ENCODE data around the gene KIF11.
"Not testable (repeated sequence)": the region's sequence is repeated elsewhere in the genome, so short reads cannot be mapped to it uniquely, and the experiment has no call there.

The KIF11 gene

DNA sequence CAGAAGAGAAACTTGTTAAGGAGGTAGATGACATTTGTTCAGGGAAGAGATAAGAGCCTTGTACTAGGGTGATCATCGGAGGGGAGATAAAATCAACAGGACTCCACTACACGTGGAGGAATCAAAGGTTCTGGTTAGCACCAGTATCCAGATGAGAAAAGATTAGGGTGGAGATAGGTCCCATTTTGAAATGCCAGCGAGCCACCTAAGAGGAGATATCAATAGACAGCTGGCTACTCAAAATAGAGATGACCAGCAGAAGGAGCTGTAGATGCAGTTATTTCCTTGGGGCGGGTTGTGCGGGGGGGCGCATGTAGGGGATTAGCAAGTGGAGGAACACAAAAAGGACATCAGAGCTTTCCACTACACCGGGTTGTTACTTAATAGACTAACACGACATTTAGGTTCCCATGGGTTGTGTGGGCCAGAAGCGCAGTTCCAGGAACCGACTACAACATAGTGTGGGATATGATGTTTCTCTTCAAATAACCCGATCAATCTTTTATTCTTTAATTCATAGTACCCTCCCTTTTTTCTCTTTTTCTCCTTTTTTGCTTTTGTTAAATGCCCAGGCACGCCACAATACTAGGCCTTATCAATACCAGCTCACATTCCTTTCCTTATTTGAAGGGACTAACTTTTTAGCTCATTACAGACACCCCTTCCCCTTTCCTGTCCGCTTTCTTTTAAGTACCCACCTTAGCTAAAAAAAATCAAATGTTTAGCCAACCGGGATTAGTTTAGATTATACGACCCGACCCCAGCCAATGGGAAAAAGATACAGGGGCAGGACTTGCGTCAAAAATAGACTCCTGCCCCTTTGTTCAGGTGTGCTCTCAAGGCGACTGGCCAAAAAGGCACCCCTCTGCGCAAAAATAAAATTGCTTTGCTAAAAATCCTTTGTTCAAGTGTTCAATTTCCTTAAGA lies 2.0 kb upstream of the KIF11 start:
- peak; percentile 36 for DNase-seq (ENCODE audit: low spot score)

GRCh38 chr10:92591550-92592022 lies 1.3 kb upstream of the KIF11 start:
- peak; percentile 81 for DNase-seq (ENCODE audit: low spot score)

- DNase-seq (ENCODE audit: low spot score), result no peak
These were observed 974 bp downstream of the KIF11 start for GRCh38 chr10:92593619-92594588.

- DNase-seq (ENCODE audit: low spot score), result no peak
These were observed 2.6 kb downstream of the KIF11 start for GRCh38 chr10:92595505-92595904.

- DNase-seq (ENCODE audit: low spot score), result no peak
These were observed 5.4 kb downstream of the KIF11 start for GRCh38 chr10:92598321-92598720.

DNA sequence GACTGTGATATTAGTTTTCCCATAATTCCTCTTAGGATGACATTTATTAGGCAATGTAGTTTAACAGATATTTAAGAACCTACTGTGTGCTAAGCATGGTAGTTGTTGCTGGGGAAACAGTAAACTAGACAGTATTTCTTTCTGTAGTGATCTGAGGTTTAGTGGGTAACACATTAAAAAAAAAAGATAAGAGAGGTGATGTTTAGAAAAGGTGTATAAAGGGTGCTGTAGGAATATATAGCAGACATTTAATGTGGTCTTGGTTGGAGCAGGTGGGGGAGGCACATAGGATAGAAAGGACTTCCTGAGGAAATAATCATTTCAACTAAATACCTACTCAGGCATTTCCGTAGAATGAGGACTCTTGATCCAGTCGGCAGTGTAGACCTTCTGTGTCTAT lies 11.9 kb downstream of the KIF11 start:
- no peak for DNase-seq (ENCODE audit: low spot score)

GRCh38 chr10:92615515-92615914 lies 22.6 kb downstream of the KIF11 start:
- DNase-seq (ENCODE audit: low spot score), result no peak

- no peak for DNase-seq (ENCODE audit: low spot score)
These were observed 26.4 kb downstream of the KIF11 start for GRCh38 chr10:92619368-92619767.

- no peak for DNase-seq (ENCODE audit: low spot score)
These were observed 35.0 kb downstream of the KIF11 start for GRCh38 chr10:92627845-92628480.

GRCh38 chr10:92629945-92630344 lies 37.0 kb downstream of the KIF11 start:
- DNase-seq (ENCODE audit: low spot score), result no peak

DNA sequence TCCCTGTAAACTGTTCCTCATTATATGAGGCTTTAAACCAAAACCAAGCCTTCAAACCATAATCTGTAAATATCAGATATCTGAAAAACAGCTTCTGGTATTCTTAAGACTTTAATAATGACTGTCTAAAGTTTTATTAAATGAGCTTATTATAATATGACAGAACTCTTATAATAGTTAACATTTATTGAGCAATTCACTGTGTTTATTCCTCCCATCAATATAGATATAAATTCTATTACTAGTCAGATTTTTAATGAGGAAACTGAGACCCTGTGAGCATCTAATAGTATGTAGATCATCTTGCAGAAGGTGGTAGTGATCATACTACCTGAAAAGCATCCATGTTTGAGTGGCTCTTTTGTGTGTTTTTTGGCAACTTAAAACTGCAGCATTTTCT lies 45.1 kb downstream of the KIF11 start:
- DNase-seq (ENCODE audit: low spot score), result no peak

- DNase-seq (ENCODE audit: low spot score), result peak; percentile 33
These were observed 47.2 kb downstream of the KIF11 start for GRCh38 chr10:92640107-92640506.

DNA sequence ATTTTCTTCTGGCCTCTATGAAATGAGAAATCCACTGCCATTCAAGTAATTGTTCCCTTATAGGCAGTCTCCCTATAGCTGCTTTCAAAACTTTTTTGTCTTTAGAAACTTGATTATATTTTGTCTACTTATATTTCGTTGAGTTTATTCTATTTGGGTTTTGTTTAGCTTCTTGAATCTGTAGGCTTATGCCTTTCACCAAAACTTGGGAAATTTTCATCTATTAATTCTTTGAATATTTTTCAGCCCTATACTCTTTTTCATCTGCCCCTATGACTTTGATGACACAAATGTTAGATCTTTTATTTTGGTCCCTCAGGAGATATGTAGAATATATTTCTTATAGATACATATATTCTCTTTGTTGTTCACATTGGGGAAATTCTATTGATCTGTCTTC lies 48.6 kb downstream of the KIF11 start:
- no peak for DNase-seq (ENCODE audit: low spot score)

DNA sequence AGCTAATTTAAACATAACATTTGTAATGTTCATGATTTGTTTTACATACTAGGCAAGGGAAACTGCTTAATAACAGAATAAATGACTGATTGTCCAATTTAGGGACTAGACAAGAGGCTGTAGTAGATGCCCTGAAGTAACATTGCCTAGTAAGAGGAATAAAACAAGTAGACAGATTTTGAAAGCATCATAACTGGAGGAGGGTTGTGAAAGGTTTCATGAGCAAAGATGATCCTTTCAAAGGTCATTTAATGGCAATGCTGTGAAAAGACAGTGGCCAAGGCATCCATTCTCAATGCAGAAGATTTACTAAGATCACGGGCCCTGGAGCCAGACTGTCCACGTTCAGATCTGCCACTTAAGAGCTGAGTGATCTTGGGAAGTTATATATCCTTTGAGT lies 52.0 kb downstream of the KIF11 start:
- DNase-seq (ENCODE audit: low spot score), result no peak

DNA sequence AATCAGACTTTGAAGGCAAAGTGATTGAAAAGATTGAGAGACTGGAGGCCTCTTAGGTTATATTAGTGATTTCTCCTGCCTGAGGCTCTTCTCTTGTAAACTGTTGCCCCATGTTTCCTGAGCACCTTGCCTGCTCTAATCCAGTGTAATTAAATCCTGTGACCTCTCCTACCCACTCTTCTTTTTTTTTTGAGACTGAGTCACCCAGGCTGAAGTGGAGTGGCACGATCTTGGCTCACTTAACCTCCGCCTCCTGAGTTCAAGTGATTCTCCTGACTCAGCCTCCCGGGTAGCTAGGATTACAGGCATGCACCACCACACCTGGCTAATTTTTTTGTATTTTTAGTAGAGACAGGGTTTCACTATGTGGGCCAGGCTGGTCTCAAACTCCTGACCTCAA lies 57.9 kb downstream of the KIF11 start:
- DNase-seq (ENCODE audit: low spot score), result not testable (repeated sequence)

GRCh38 chr10:92655426-92655825 lies 62.5 kb downstream of the KIF11 start:
- no peak for DNase-seq (ENCODE audit: low spot score)

DNA sequence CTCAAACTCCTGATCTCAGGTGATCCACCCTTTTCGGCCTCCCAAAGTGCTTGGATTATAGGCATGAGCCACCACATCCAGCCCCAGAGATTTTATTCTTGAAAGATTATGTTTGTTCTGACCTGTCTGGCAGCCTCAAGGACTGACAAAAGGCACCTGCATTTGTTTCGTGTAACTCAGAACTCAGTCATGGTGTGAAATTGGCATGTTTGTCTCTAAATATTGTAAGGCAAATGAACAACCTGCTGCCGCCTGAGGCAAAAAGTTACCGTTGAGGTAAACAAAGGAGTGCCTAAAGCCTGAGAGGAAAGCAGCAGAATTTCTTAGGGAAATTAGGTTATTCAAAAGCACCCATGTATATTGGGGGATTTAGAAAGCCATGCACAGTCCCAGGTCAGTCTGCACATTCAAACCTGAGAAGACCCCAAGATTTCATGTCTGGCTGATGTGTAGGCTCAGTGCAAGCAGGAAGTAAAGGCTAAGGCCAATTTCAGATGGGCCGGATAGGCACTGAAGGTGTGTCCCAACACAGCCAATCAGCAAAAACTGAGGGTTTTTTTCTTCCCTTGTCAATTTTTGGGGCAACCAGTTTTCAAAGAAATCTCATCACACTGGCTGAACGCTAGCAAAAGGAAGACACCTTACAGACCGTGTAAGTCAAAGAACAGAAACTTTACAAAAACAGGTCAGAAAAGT lies 63.5 kb downstream of the KIF11 start:
- no peak for DNase-seq (ENCODE audit: low spot score)

DNA sequence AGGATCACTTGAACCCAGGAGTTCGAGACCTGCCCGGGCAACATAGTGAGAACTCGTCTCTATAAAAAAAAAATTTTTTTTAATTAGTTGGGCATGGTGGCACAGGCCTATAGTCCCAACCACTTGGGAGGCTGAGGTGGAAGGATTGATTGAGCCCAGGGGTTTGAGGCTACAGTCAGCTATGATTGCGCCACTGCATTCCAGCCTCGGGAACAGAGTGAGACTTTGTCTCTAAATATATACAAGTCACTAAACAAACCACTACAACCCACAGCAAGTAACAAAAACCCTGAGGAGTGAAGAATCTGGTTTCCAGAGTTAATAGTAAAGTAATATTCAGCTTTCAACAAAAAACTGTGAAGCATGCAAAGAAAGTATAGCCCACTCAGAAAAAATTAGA lies 64.1 kb downstream of the KIF11 start:
- no peak for DNase-seq (ENCODE audit: low spot score)

DNA sequence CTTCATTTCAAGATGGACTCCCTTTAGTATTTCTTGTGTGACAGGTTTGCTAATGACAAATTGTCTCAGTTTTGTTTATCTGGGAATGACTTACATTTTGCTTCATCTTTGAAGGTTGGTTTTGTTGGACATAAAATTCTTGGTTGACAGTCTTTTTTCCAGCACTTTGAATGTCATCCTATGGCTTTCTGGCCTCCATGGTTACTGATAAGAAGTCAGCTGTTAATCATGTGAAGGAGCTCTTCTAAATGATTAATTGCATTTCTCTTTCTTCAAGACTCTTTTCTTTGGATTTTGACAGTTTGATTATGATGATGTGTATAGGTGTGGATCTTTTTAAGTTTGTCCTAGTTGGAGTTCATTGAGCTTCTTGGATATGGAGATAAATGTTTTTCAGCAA lies 69.9 kb downstream of the KIF11 start:
- DNase-seq (ENCODE audit: low spot score), result no peak

DNA sequence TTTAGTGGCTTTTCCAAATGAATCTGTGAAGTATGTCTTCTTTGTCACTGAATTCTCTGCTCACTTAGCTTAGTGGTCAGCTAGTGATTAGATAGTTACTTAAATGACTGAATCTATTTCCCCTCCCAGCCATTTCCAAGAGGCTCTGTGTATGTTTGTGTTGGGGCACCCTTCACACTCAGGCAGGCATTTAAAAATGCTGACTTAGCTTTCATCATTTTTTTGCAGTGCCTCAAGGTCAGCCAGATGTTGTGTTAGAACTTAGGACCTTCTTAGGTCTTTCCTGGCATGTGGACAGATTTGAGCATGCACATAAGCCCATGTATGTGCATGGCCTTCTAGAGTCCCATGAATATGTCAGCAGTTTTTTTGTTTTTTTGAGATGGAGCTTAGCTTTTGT lies 71.4 kb downstream of the KIF11 start:
- no peak for DNase-seq (ENCODE audit: low spot score)

DNA sequence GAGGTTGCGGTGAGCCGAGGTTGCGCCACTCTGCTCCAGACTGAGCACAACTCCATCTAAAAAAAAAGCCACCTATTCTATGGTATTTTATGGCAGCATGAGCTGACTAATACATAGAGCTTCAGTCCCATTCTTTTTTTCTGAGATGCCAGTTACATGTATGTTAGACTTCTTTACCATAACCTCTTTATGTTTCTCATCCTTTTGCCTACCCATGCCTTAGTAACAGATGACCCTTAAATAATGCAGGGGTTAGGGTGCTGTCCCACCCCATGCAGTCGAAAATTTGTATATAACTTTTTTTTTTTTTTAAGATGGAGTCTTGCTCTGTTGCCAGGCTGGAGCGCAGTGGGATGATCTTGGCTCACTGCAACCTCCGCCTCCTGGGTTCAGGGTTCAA lies 74.1 kb downstream of the KIF11 start:
- DNase-seq (ENCODE audit: low spot score), result no peak

DNA sequence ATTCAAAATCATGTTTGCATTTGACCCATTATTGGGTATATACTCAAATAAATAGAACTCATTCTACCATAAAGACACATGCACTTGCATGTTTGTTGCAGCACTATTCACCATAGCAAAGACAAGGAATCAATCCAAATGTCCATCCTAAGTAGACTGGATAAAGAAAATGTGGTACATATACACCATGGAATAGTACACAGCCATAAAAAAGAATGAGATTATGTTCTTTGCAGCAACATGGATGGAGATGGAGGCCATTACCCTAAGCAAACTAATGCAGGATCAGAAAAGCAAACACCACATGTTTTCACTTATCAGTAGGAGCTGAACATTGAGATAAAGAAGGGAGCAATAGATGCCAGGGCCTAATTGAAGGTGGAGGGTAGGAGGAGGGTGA lies 84.8 kb downstream of the KIF11 start:
- DNase-seq (ENCODE audit: low spot score), result no peak
